Neural cell (in vitro differentiated cells): ENCODE results near the gene MAJIN.

Source experiments
- CTCF ChIP-seq: fragments of 450-650 bp; IDR thresholded peaks from 2 replicates; pipeline ENCODE4 v1.5.1; 2014; ENCODE audit warnings: antibody characterized with exemption, mild to moderate bottlenecking, moderate library complexity; ENCODE audit not compliant: poor library complexity, severe bottlenecking
- EP300 ChIP-seq: fragments of 450-650 bp; conservative IDR thresholded peaks from 2 replicates; pipeline ENCODE4 v1.6.1; 2014; ENCODE audit warnings: antibody characterized with exemption, mild to moderate bottlenecking, moderate library complexity; ENCODE audit not compliant: poor library complexity, severe bottlenecking
- EZH2 ChIP-seq: fragments of 200-600, 300-800 bp; shearing (Covaris generic), sonication (generic); IDR thresholded peaks from 2 replicates; pipeline ENCODE4 v1.6.1; 2014; ENCODE audit warnings: antibody characterized with exemption, low read length, borderline replicate concordance, mild to moderate bottlenecking; ENCODE audit not compliant: insufficient read depth, poor library complexity, severe bottlenecking
- RAD21 ChIP-seq: fragments of 450-650 bp; conservative IDR thresholded peaks from 2 replicates; pipeline ENCODE4 v1.6.1; 2014; ENCODE audit warnings: antibody characterized with exemption, mild to moderate bottlenecking, moderate library complexity
- REST ChIP-seq: IDR thresholded peaks from 2 replicates; pipeline ENCODE4 v1.6.1; 2012; ENCODE audit warnings: borderline replicate concordance

GRCh38 chr11:64900263-64900678 is 71.6 kb downstream of the MAJIN start:
- TF ChIP-seq CTCF (no peak), EZH2 (no peak), REST (no peak), EP300 (no peak), RAD21 (no peak)
